Vagina (tissue), 2 donors: ENCODE data around the gene ZNF808.

Experiments
- CTCF ChIP-seq, 3 experiments: fragments of 450-650 bp in 2 of 3; fragments of 200-600 bp in 1 of 3; sonication (generic) in 1 of 3; IDR thresholded peaks; one replicate each; pipeline ENCODE4 v1.5.1; 2017 to 2019; ENCODE audit warnings: antibody characterized with exemption in 3 of 3, mild to moderate bottlenecking in 2 of 3, moderate library complexity in 2 of 3
- POLR2AphosphoS5 ChIP-seq, 2 donors: sonication (generic); formaldehyde crosslinking; IDR thresholded peaks; one replicate each; pipeline ENCODE4 v1.9.0; 2017; ENCODE audit warnings: antibody characterized with exemption in 2 of 2, mild to moderate bottlenecking in 2 of 2, low read depth in 1 of 2; ENCODE audit not compliant: insufficient read depth in 1 of 2

DNA sequence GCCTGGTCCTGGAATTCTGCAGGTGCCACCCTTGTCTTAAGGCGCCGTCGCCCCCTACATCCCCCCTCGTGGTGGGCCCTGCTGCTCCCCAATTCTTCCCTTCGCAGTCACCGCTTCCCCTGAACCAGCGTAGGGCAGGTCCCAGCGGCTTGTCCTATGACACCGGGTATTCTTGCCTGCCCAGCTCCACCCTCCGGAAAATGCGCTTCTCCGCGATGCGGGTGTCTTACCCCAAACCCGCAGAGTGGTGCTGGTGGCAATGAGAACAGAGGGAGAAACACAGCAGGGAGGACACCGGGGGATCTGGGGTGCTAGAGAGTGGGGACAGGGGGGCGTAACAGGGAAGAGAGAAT is 9.0 kb downstream of the ZNF808 start:
- no peak for TF ChIP-seq POLR2AphosphoS5 (IDR thresholded peaks at IDR 0.05; ENCODE audit: insufficient read depth in 1 of 2, low read depth in 1 of 2)
- TF ChIP-seq CTCF (IDR thresholded peaks at IDR 0.05) = no peak
